NCI-H1092 treated with DMSO at 0.1 percent for 48 hours (cell line): ENCODE data around the gene MAN2B2.
A peak's percentile ranks its signal among the peaks of the same experiment; 100 is the strongest.

Experiments
- DNase-seq: peaks from one replicate; lab custom pipeline; 2025; lab: John Stamatoyannopoulos, UW

Gene MAN2B2

DNA sequence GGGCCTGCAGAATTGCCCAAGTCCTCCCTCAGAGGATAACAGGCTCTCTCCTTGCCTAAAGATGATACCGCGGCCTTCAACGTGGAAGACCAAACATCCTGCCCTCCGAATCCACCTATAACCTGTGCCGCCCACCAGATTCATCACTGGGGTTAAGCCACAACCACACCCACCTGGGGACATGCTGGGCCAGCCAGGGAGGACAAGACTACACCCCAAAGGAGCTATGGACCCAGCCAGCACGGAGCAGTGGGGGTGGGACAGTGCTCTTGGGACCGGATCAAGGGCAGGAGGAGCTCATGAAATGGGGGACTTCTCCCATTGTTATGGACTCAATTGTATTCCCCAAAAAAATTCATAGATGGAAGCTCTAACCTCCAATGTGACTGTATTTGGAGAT is 6.8 kb upstream of the MAN2B2 start:
- DNase-seq = no peak

GRCh38 chr4:6568689-6569332 is 6.2 kb upstream of the MAN2B2 start:
- no peak for DNase-seq

- DNase-seq = no peak
Measured at GRCh38 chr4:6571608-6572007, 3.4 kb upstream of the MAN2B2 start.

- DNase-seq = no peak
Measured at GRCh38 chr4:6573551-6573950, 1.4 kb upstream of the MAN2B2 start.

DNA sequence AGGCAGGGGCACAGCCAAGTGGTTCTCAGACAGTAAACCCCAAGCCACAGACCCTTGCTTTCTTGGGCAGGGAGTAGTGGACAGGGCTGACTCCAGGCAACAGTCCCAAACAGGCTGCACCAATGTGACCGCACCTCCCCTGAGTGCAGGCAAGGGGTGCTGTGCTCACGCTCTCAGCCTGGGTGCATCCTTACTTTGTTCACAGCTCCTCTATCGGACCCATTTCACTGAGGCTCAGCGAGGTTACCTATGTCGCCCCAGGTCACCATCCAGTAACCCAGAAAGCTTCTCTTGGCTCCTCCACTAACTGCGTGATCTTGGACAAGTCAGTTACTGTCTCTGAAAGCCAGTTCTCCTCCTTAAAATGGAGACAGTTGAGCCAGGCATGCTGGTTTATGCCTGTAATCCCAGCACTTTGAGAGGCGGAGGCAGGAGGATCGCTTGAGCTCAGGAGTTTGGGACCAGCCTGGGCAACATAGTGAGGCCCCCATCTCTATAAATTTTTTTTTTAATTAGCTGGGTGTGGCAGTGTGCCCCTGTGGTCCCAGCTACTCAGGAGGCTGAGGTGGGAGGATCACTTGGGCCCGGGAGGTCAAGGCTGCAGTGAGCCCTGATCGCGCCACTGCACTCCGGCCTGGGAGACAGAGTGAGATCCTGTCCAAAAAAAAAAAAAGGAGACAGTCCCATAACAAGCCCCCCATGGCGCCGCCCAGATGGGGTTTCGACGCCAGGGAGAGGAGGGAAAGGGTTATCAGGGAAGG is 823 bp upstream of the MAN2B2 start:
- DNase-seq = no peak

GRCh38 chr4:6575503-6576240 is 683 bp downstream of the MAN2B2 start:
- DNase-seq = no peak

DNA sequence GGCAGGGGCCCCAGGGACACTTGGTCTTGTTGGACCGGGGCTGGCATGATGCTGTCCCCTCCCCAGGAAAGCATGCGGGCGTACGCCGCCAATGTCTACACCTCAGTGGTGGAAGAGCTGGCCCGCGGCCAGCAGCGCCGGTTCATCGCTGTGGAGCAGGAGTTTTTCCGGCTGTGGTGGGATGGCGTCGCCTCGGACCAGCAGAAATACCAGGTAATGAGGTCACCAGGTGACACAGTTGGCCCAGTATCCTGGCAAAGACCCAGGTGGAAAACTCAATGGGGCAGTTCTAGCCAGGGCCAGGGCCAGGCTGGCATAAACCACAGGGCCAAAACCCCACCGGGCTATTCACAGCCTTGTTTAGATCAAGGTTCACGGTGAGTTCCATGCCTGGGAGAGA is 1.5 kb downstream of the MAN2B2 start:
- peak; percentile 30 for DNase-seq

DNA sequence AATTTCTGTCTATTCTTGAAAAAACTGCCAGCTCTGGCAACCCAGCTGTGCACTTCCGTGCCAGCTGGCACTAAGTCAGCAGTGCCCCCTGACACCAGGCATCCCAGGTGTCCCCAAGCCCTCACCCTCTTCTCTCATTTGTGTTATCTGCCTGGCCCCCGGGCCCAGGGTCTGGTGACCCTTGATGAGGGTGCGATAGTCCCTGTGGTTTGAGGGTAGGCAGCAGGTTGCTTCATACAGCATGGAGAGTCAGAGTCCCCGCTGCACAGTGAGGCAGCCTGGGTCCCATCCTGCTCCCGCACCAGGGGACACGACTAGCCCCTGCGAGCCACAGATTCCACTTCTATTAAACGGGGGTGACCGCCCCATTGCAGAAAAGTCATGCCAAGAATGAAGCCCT is 1.9 kb downstream of the MAN2B2 start:
- DNase-seq = no peak

GRCh38 chr4:6577409-6577808 is 2.4 kb downstream of the MAN2B2 start:
- DNase-seq = no peak

GRCh38 chr4:6578221-6578620 is 3.2 kb downstream of the MAN2B2 start:
- DNase-seq = no peak

- DNase-seq = no peak
Measured at GRCh38 chr4:6580353-6580752, 5.4 kb downstream of the MAN2B2 start.

DNA sequence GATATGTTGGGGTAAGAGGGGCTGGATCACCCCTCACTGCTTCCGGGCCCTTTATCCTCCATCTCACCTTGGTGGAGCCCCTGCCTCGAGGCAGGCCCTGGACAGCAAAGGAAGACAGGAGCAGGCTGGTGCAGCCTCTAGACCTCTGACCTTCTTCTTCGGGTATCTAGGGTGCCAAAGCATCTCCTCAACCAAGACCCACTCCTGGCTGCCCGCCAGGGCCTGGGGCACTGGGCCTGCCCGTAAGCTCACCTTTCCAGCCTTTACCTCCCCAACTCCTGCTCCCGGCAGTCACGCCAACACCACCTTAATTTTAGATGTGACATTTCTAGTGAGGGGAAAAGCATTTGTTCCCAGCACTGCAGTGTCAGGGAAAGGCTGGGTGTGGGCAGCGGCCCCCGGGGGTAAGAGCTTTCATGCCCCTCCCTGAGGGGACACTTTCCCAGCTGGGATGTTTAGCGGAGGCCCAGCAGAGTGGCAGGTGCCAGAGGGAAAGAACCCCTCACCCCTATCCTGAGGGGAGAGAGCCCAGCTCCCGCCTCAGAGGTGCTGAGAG is 6.7 kb downstream of the MAN2B2 start:
- no peak for DNase-seq

- no peak for DNase-seq
Measured at GRCh38 chr4:6582889-6583490, 8.0 kb downstream of the MAN2B2 start.

DNA sequence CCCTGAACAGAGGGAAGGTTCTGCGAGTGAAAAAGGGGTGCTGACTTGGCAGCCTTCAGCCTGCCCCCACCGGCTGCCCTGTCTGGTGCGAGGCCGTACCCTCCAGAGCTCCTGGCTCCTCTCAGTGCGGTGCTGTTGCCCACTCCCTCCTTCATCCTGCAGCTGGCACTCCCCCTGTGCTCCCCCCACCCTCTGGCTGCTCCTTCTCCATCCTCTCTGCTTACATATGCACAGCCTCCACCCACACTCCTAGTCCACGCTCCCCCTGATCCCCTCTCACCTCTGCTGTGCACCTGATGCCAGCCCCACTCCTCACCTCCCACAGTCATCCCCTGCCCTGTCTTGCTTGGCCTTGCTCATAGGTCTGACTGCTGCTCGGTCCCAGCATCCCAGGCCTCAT is 9.9 kb downstream of the MAN2B2 start:
- DNase-seq = no peak

- no peak for DNase-seq
Measured at GRCh38 chr4:6586715-6587325, 11.8 kb downstream of the MAN2B2 start.

DNA sequence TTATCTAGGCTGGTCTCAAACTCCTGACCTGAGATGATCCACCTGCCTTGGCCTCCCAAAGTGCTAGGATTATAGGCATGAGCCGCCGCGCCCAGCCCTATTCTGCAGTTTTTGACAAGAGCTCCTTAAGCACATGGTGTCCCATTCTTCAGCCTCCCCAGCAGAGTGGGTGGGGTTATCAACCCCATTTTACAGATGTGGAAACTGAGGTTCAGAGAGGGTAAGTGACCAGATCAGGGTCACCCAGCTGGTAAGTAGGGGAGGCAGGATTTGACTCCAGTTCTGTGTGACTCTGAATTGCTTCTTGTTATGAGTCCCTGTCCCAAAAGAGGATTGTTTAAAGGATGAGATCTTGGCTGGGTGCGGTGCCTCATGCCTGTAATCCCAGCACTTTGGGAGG is 14.5 kb downstream of the MAN2B2 start:
- no peak for DNase-seq

DNA sequence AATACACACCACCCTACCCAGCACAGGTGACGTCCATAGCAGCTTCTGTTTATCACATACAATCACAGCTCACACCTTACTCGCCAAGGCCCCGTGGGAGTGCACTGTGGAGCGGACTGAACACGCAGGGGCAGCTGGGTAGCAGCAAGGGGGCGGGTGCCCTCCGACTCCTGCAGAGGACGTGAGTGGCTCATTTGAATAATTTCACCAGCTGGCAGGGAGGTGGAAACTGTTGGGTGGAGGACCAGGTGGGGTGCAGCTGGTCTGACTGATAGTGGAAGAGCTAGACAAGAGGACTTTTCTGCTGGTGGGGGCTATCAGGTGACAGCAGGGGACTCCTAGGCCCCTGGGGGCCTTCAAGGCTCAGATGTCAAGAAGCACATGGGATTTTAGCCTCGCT is 16.3 kb downstream of the MAN2B2 start:
- peak; percentile 6 for DNase-seq

- no peak for DNase-seq
Measured at GRCh38 chr4:6591781-6592180, 16.8 kb downstream of the MAN2B2 start.

- DNase-seq = no peak
Measured at GRCh38 chr4:6592804-6593563, 18.0 kb downstream of the MAN2B2 start.

DNA sequence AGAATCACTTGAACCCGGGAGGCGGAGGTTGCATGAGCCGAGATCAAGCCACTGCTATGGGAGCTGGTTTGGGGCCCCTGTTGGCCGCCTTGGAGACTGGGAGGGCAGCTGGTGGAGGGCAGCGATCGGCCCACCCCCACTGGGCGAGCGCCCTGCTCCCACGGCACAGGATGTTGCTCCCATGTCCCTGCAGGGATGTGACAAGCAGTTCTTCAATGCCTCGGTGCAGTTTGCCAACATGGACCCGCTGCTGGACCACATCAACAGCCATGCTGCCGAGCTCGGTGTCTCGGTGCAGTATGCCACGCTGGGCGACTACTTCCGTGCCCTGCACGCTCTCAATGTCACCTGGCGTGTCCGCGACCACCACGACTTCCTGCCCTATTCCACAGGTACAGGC is 19.4 kb downstream of the MAN2B2 start:
- DNase-seq = no peak

GRCh38 chr4:6594826-6595355 is 19.9 kb downstream of the MAN2B2 start:
- DNase-seq = no peak
